ENCODE measurements around the gene GLIPR1.

Gene GLIPR1

GRCh38 chr12:75503459-75503858 lies 22.9 kb downstream of the GLIPR1 start:
- ChIA-PET CTCF (interaction anchor here (0.9 to 2.8 kb wide), 4 partner anchors 15 to 169 kb away, joined by 3 to 30 read pairs (median 15); partner anchors contain the start of gene GLIPR1L1), POLR2A (no interaction called here)
- no peak for DNase-seq (ENCODE audit: extremely low spot score)
- TF ChIP-seq, protein P1, sequence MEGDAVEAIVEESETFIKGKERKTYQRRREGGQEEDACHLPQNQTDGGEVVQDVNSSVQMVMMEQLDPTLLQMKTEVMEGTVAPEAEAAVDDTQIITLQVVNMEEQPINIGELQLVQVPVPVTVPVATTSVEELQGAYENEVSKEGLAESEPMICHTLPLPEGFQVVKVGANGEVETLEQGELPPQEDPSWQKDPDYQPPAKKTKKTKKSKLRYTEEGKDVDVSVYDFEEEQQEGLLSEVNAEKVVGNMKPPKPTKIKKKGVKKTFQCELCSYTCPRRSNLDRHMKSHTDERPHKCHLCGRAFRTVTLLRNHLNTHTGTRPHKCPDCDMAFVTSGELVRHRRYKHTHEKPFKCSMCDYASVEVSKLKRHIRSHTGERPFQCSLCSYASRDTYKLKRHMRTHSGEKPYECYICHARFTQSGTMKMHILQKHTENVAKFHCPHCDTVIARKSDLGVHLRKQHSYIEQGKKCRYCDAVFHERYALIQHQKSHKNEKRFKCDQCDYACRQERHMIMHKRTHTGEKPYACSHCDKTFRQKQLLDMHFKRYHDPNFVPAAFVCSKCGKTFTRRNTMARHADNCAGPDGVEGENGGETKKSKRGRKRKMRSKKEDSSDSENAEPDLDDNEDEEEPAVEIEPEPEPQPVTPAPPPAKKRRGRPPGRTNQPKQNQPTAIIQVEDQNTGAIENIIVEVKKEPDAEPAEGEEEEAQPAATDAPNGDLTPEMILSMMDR (IDR thresholded peaks at IDR 0.05; ENCODE audit: control extremely low read depth, extremely low read depth, low read depth, missing control alignments), result no peak

DNA sequence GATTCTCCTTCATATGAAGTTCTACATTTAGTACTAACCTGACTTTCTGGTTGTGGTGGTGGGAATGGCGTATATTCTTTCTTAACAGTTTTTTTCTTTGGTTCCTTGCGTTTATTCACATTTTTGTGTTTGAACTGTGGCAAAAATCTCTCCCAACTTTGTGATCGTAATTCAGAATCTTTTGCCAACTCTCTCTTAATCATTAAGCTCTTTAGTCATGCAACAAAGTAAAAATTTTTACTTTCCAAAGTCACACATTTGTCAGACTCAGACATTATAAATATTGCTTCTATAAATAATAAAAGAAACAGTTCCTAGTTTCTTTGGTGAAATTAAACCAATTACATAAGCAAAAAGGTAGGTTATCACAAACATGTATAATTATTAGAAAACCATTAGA lies 23.3 kb downstream of the GLIPR1 start:
- TF ChIP-seq, protein P1 (IDR thresholded peaks at IDR 0.05; ENCODE audit: control extremely low read depth, extremely low read depth, low read depth, missing control alignments), result no peak
- POLR2A ChIA-PET, result no interaction called here
- CTCF ChIA-PET, result interaction anchor here (0.9 to 2.8 kb wide), 6 partner anchors 15 to 169 kb away, joined by 3 to 30 read pairs (median 8); partner anchors contain the start of genes GLIPR1L1 and GLIPR1L2
- no peak for DNase-seq (ENCODE audit: extremely low spot score)

GRCh38 chr12:75505706-75506312 lies 25.3 kb downstream of the GLIPR1 start:
- TF ChIP-seq, protein P1 (IDR thresholded peaks at IDR 0.05; ENCODE audit: control extremely low read depth, extremely low read depth, low read depth, missing control alignments), result peak; percentile 60
- ChIA-PET POLR2A (no interaction called here), CTCF (interaction anchor here (1.1 to 2.8 kb wide), 8 partner anchors 10 to 664 kb away, joined by 3 to 30 read pairs (median 8); partner anchors contain the start of genes GLIPR1L1 and GLIPR1L2)
- DNase-seq (ENCODE audit: extremely low spot score), result no peak

GRCh38 chr12:75507086-75507485 lies 26.5 kb downstream of the GLIPR1 start:
- DNase-seq (ENCODE audit: extremely low spot score), result no peak
- ChIA-PET POLR2A (no interaction called here), CTCF (interaction anchor here (0.9 to 3.7 kb wide), 9 partner anchors 9 to 530 kb away, joined by 3 to 23 read pairs (median 5); partner anchors contain the start of genes GLIPR1, GLIPR1L1 and GLIPR1L2)
- TF ChIP-seq, protein P1 (IDR thresholded peaks at IDR 0.05; ENCODE audit: control extremely low read depth, extremely low read depth, low read depth, missing control alignments), result no peak

- TF ChIP-seq, protein P1 (IDR thresholded peaks at IDR 0.05; ENCODE audit: control extremely low read depth, extremely low read depth, low read depth, missing control alignments), result no peak
- CTCF ChIA-PET, result interaction anchor here (1.1 to 3.7 kb wide), 6 partner anchors 15 to 175 kb away, joined by 3 to 23 read pairs (median 4); partner anchors contain the start of genes GLIPR1 and GLIPR1L2
- POLR2A ChIA-PET, result no interaction called here
Observed at GRCh38 chr12:75508159-75508558, 27.6 kb downstream of the GLIPR1 start.

DNA sequence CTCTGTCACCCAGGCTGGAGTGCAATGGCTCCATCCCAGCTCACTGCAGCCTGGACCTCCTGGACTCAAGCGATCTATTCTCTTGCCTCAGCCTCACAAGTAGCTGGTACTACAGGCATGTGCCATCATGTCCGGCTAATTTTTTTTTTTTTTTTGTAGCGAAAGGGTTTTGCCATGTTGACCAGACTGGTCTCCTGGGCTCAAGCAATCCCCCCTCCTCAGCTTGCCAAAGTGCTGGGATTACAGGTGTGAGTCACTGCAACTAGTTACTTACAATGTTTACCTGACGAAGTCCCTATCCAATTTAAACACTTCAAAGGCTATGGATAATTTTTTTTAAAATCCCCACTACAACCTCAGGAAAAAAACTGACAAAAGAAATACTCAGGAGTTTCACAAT lies 29.1 kb downstream of the GLIPR1 start:
- no peak for DNase-seq (ENCODE audit: extremely low spot score)
- TF ChIP-seq, protein P1 (IDR thresholded peaks at IDR 0.05; ENCODE audit: control extremely low read depth, extremely low read depth, low read depth, missing control alignments), result no peak
- CTCF ChIA-PET, result interaction anchor here (1.1 to 3.7 kb wide), 2 partner anchors 13 to 25 kb away, joined by 3 to 23 read pairs; no protein-coding TSS in a partner anchor
- POLR2A ChIA-PET, result interaction anchor here (0.6 kb wide), 1 partner anchor 792 kb away, joined by 4 read pairs; no protein-coding TSS in a partner anchor

More at GRCh38 chr12:75508159-75508558, 27.6 kb downstream of the GLIPR1 start:
- no peak for DNase-seq (ENCODE audit: extremely low spot score)
